SKM-1 treated with dmso at 0.1 percent for 144 hours (cell line): ENCODE measurements around the gene PSD.

ENCODE experiments used
- DNase-seq: peaks from one replicate; lab custom pipeline; 2025; ENCODE audit not compliant: unreplicated experiment; lab: John Stamatoyannopoulos, UW

PSD gene

DNA sequence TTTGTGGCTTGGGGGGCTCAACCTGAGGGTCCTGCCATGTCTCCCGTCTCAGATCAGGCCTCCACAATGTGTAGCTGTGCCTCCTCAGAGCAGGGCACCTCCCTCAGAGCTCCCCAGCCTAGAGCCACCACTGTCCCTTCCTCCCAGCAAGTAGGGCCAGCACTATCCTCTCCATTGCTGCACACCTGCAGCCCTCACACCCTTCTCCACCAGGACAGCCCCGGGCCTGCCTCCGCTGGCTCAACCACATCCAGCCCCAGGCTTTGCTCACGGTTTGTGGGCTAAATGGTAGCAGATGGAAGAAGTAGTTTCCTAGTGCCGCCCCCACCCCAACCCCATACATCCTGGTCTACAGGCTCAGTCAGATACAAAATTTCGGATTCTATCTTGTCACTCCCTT, 13.0 kb downstream of the PSD start:
- no peak for DNase-seq

DNA sequence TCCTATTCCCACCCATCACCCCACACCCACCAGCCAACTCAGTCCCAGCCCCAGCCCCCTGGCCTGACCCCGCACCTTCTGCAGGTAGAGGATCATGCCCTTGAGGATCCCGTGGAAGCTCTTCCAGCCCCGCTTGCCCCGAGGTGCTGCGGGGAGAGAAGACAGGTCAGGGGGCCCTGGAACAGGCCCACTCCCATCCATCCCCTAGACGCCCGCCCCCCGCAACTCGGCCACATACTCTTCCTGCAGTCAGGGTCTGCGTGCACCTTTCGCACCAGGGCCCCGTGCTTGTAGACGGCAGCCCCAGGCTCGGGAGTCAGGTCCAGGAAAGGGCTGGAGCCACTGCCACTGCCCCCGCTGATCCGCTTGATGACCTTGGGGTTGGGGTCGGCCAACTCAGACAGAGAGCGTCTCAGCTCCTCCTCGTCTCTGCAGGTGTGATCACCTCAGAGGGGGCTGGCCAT, 13.4 kb downstream of the PSD start:
- no peak for DNase-seq

DNA sequence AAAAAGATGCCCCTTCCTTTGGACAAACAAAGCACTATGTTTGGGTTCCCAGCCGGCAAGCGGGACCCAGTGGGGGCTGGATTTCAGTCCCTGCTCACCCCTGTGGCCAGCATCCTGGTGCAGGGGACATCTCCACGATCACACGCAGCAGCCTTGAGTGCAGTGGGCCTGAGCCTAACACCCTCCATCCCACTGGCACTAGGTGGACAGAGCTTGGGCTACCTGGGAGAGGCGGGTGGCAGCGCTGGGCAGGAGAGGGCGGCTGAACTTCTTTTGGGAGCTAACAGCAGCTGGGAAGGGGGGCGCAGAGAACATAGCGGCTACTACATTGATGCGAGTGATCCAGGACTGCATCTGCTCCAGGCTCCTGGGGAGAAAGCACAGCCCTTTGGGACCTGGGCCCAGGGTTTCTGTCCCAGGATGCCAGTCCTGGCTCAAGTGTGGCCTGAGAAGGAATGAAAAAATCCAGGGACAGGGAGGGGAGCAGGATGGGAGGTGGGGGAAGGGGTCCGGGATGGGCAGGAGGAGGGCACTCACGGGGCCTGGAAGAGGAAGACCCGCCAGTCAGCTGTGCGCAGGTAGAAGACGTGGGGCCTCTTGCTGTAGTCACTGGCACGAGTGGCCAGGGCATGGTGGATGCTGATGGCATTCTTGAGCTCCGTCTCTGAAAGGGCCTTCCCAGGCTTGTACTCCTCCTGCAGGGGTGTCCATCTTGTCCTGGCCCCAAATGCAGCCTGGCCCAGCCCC, 14.1 kb downstream of the PSD start:
- DNase-seq: no peak

DNA sequence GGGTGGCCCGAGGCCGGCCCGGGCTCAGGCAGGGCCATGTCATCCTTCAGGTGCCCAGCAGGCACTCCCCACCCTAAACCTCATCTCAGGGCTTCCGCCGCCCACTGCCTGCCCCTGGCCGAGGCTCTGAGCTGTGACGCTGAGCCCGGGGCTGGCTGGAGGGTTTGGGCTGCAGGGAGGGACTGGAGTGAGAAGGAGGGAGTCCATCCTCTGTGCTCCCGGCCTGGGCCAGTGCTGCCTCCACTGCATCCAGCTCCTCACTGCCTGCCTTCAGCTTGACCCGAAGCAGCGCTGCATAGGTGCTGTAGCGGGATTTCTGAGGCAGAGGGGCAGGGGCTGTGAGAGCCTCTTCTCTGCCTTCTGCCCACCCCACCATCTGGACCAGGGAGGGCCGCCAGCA, 15.5 kb downstream of the PSD start:
- no peak for DNase-seq

DNA sequence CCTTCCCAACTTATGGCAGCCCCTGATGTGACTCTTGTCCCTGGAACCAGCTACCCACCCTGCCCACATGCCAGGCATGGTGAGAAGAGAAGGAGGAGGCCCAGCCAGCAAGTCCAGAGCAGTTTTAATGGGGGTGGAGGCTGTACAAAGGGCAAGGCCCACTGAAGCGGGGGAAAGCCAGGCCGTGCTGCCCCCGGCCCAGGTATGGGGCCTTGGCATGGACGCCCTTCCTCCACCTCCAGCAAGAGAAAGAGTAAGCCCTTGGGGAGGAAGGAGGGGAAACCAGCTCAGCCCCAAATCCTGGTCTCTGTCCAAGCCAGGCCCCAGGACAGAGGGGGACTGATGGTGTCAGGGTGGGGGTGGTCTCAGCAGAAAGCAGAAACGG, 16.1 kb downstream of the PSD start:
- no peak for DNase-seq

DNA sequence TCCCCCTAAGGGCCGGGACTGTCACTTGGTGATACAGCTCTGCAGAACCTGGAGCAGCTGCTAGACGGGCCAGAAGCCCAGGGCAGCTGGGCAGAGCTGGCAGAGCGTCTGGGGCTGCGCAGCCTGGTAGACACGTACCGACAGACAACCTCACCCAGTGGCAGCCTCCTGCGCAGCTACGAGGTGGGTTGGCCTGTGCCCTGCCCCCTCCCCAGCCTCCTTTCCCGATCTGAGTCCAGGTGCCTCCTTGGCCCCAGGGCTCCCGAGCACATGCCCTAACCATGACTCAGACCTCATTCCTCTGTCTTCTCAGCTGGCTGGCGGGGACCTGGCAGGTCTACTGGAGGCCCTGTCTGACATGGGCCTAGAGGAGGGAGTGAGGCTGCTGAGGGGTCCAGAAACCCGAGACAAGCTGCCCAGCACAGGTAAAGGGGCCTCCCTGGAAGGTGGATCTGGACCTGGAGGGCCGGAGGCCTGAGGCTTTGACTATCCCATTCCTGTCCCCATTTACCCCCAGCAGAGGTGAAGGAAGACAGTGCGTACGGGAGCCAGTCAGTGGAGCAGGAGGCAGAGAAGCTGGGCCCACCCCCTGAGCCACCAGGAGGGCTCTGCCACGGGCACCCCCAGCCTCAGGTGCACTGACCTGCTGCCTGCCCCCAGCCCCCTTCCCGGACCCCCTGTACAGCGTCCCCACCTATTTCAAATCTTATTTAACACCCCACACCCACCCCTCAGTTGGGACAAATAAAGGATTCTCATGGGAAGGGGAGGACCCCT, 16.7 kb downstream of the PSD start:
- no peak for DNase-seq

DNA sequence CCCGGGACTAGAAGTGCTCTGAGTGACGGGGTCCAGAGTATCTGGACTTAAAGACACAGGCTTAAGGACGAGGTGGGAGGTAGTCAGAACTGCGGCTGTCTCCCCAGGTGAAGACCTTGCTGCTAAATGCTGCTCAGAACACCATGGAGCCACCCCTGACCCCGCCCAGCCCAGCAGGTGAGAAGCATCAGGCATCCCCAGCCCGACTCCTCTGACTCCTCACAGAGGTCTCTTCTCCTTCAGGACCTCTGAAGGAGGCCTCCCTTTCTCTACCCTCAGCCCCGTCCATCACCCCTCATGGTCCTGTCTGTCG, 17.3 kb downstream of the PSD start:
- no peak for DNase-seq

DNA sequence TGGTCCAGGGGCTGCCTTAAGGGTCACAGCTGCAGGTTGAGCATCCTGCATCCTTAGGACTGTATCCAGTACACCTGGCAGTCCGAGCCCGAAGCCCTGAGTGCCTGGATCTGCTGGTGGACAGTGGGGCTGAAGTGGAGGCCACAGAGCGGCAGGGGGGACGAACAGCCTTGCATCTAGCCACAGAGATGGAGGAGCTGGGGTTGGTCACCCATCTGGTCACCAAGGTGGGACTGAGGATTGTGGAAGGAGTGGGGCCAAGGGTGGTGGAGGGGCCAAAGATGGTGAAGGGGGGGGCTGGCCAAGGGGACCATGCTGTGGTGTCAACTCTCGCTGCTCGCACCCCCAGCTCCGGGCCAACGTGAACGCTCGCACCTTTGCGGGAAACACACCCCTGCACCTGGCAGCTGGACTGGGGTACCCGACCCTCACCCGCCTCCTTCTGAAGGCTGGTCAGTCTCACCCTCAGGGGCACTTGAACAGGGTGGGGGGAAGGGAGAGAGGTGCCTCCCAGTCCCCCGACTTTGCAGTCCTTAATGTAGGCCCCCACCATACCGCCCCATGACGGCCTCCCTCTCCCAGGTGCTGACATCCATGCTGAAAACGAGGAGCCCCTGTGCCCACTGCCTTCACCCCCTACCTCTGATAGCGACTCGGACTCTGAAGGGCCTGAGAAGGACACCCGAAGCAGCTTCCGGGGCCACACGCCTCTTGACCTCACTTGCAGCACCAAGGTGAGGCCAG, 17.8 kb downstream of the PSD start:
- DNase-seq: no peak

DNA sequence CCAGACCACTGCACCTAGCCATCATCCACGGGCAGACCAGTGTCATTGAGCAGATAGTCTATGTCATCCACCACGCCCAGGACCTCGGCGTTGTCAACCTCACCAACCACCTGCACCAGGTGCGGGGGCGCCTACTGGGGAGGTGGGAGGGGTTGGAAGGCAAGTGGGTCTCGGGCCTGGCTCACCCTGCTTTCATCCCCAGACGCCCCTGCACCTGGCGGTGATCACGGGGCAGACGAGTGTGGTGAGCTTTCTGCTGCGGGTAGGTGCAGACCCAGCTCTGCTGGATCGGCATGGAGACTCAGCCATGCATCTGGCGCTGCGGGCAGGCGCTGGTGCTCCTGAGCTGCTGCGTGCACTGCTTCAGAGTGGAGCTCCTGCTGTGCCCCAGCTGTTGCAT, 18.5 kb downstream of the PSD start:
- DNase-seq: no peak

DNA sequence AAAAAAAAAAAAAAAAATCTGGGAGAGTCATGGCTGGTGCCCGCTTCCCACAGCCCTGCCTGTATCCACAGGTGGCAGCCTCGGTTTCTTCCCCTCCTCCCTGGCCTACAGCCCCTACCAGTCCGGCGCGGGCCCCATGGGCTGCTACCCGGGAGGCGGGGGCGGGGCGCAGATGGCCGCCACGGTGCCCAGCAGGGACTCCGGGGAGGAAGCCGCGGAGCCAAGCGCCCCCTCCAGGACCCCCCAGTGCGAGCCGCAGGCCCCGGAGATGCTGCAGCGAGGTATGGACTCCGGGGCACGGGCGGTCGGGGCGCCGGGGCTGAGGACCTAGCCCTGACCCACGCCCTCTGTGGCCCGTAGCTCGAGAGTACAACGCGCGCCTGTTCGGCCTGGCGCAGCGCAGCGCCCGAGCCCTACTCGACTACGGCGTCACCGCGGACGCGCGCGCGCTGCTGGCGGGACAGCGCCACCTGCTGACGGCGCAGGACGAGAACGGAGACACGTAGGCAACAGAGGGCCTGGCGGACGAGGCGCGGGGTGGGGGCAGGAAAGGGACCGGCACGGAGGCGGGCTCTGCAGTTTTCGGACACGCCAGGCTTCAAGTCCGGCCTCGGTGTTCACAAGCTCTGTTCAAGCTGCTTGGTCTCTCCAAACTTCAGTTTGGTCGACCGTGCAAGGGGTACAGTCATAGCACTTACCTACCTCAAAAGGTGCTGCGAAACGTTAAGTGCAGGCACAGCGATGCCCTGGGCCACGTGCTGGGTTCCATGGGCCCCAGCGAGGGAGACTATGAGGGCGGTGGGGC, 19.2 kb downstream of the PSD start:
- DNase-seq: peak; percentile 84

DNA sequence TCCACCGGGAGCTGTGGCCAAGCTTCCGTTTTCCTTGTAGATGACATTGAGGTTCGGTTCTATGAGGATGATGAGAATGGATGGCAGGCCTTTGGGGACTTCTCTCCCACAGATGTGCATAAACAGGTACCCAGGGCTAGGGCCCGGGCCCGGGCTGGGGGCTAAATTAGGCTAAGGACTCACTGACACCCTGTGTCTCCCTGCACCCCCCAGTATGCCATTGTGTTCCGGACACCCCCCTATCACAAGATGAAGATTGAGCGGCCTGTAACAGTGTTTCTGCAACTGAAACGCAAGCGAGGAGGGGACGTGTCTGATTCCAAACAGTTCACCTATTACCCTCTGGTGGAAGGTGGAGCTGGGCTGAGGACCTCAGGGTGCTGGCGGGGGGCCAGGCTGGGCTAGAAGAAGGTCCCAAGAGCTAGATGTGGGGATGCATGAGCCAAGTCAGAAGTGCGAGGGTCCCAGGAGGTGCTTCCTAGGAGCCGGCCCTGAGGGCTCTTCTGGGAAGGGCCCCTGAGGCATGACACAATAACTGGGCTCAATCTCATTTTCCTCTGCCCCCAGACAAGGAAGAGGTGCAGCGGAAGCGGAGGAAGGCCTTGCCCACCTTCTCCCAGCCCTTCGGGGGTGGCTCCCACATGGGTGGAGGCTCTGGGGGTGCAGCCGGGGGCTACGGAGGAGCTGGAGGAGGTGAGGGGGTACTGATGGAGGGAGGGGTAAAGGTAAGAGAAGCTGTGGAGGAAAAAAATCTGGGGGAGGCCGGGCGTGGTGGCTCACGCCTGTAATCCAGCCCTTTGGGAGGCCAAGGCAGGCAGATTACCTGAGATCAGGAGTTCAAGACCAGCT, 20.2 kb downstream of the PSD start:
- no peak for DNase-seq

DNA sequence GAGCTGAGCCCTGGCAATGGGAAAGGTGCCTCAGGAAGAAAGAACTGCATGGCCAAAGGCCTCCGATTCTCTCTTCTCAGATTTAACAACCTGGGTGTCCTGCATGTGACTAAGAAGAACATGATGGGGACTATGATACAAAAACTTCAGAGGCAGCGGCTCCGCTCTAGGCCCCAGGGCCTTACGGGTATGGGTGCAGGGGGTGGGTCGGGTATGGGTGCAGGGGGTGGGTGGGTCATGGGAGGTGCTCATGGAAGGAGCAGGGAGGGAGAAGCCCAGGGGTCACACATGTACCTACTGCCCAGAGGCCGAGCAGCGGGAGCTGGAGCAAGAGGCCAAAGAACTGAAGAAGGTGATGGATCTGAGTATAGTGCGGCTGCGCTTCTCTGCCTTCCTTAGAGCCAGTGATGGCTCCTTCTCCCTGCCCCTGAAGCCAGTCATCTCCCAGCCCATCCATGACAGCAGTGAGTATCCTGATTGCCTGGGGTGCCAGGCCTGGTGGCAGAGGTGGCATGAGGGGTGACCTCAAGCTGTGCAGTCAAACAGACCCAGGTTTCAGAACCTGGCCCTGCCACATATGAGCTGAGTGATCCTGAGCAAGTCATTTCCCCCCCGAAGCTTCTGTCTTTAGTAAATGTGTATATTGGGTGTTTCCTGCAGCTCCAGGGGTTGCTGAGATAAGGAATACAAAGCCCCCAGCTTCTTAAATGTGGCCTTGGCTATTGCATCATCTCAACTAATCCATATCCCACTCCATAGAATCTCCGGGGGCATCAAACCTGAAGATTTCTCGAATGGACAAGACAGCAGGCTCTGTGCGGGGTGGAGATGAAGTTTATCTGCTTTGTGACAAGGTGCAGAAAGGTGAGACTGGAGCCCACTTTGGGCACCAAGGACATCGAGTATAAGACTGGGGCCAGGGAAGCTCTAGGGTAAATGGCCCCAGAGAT, 21.1 kb downstream of the PSD start:
- no peak for DNase-seq

DNA sequence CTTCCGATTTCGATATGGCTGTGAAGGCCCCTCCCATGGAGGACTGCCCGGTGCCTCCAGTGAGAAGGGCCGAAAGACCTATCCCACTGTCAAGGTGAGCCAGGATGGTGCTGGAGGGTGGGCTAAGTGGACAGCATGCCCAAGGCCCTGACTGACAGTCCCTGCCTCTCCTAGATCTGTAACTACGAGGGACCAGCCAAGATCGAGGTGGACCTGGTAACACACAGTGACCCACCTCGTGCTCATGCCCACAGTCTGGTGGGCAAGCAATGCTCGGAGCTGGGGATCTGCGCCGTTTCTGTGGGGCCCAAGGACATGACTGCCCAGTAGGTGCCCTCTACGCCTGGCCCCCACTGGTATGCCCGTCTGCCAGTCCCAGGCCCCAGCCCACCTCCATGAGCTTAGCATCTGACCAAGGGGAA, 21.8 kb downstream of the PSD start:
- no peak for DNase-seq

DNA sequence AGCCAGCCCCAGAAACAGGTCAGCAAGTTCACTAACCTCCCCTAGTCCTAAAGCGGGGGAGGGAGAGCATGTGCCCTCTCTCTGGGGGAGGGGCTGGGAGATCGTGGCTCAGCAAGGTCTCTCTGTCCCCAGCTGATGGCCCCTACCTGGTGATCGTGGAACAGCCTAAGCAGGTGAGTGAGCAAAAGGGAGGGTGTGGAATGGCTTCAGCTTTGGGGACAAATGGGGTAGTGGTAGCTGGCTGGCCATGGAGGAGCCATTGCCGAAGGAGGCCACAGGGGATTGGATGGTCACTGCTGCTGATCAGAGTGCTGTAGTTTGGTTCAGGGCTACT, 22.3 kb downstream of the PSD start:
- DNase-seq: no peak

DNA sequence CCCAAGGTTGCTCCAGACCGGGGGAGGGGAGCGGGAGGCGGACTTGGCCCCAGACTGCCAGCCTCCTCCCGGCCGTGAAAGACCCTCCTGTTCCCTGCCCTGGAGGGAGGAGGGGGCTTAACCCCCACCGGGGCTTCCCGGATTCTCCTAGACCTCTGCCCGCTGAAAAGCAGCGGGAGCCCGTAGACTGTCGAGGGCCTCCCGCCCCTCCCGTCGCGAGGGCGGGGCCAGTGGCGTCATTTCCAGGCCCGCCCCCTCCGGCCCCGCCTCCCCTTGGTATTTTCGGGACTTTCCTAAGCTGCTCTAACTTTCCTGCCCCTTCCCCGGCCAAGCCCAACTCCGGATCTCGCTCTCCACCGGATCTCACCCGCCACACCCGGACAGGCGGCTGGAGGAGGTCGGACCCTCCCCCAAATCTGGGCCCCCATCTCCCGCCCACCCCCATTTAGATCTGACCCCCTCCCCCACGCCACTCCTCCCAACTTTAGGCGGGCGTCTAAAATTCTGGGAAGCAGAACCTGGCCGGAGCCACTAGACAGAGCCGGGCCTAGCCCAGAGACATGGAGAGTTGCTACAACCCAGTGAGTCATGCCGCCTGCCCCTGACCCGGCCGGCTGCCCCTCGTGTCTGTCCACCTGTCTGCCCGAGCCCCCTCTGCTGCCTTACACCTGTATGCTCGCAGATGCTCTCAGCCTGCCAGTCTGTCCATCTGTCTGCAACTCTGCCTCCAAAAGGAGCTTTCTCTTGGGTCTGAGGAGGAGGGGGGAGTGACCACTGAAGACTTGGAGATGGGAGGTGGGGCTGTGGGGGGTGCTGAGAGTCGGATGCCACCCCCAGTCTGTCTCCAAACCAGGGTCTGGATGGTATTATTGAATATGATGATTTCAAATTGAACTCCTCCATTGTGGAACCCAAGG, 22.9 kb downstream of the PSD start, which contains the start of gene NFKB2:
Gene NFKB2, plus strand, starts transcription at position 306 of the 917 bp plus-strand sequence. Its CDS starts 255 bp downstream, at position 561.
- DNase-seq: peak; percentile 56

DNA sequence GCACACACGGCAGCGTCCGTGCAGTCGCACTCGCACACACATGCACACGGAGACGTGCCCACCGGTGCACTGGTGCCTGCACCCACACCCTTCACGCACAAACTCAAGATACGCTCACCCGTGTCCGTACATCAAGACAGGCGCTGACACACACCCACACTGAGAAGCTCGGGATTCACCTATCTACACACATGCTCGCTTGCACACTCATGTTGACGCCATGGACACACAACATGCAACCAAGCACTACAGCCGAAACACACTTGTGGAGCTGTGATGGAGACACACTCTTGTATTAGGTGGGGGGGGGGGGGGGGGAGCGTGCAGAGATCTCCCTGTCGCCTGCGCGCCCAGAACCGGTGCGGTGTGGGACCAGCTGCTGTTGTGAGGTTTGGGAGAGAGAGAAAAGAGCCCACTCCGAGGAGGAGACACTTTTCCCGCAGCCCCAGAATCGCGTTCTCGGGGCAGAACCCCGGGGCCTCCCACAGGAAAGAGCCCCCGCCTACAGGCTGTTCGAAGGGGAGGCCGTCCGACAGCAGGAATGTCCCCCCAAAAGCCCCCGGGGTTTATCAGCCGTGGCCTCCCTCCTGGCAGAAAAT, 23.7 kb downstream of the PSD start:
- DNase-seq: no peak

DNA sequence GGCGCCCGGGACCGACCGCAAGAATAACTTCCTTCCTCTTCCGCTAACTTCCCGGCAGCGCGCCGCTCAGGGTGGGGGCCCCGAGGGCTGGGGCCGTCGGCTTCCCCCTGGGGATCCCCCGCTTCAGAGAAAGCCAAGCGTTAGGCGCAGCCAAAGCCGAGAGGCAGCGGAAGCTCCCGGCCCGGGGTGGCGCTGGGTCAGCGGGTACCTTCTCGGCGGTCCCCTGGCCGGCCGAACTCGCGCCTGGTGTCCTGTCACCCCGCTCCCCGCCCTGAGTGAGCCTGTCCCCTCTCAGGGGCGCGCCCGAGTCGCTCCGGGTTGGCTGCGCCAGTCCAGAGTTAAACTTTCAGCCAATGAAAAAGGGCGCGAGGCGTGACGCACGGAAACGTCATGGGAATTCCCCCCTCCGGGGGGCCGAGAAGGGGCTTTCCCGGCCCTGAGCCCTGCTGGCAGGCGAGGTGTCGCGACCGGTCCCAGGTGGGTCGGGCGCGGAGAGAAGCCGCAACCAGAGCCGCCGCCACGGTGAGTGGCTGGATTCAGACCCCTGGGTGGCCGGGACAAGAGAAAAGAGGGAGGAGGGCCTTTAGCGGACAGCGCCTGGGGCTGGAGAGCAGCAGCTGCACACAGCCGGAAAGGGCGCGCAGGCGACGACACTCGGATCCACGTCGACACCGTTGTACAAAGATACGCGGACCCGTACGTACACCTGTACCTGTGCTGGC, 24.3 kb downstream of the PSD start:
- peak; percentile 81 for DNase-seq
